Cardiac fibroblast (primary cell): ENCODE results near the gene GRIK1.

ENCODE experiments used
- DNase-seq, 2 donors: peaks; one replicate each; pipeline versions ENCODE4 v3.0.0 to v3.0.0-alpha.2; 2010; ENCODE audit warnings: low read depth in 2 of 2
- H3K4me3 ChIP-seq, 2 donors: replicated peaks in 1 of 2; 1 replicate in 1 of 2; 2 replicates in 1 of 2; pipeline ENCODE4 v1.5.1; 2011; ENCODE audit warnings: low read depth in 2 of 2, low read length in 2 of 2, mild to moderate bottlenecking in 2 of 2, moderate library complexity in 1 of 2
- TF ChIP-seq, protein P1 (sequence below): IDR thresholded peaks from one replicate; pipeline ENCODE4 v1.5.1; 2011; ENCODE audit warnings: low read depth, mild to moderate bottlenecking, low read length, inconsistent platforms

The GRIK1 gene

DNA sequence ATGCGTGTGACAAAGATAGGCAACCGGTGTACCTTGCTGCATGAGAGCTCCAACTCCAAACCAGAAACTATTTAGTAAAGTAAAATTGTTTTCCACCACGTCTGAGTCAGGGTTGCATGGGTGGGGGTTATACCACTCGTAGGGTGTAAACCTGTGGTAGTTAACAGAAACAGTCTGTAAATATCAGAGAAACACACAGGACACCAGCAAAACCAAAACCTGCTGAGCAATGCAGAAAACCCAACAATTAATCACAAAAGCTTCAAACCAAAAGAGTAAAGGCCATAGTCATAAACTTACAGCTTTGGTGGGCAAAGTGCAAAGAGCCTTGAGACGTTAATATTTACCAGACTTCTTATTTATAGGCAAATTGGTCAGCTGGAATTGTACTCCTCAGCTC, 358.4 kb downstream of the GRIK1 start:
- TF ChIP-seq, protein P1, sequence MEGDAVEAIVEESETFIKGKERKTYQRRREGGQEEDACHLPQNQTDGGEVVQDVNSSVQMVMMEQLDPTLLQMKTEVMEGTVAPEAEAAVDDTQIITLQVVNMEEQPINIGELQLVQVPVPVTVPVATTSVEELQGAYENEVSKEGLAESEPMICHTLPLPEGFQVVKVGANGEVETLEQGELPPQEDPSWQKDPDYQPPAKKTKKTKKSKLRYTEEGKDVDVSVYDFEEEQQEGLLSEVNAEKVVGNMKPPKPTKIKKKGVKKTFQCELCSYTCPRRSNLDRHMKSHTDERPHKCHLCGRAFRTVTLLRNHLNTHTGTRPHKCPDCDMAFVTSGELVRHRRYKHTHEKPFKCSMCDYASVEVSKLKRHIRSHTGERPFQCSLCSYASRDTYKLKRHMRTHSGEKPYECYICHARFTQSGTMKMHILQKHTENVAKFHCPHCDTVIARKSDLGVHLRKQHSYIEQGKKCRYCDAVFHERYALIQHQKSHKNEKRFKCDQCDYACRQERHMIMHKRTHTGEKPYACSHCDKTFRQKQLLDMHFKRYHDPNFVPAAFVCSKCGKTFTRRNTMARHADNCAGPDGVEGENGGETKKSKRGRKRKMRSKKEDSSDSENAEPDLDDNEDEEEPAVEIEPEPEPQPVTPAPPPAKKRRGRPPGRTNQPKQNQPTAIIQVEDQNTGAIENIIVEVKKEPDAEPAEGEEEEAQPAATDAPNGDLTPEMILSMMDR, result no peak
- no peak overlapping the region for H3K4me3 ChIP-seq
- no peak for DNase-seq

DNA sequence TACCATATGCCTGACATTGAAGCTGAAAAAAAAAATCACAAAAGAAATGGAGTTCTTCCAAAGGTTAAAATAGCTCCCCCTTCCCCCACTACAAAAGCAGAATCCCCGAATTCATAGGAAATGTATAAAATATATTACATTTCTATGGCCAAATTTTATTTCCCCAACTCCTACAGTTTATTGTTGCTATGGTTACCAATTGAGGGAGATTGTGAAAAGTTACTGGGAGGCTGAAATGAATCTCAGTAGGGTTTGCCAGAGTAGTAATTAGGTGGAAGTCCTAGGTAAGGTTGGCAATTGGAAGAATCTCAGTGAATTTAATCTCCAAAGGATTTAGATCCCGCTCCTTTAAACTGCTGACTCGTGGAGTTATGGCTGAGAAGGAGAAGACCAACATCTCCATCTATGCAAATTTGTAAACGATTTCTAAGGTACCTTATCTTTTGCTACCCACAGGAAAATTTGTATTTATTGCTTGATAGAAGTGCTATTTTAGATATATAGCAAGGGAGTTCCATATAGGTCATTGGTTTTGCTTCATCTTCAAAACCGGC, 359.0 kb downstream of the GRIK1 start:
- DNase-seq, result no peak
- no peak overlapping the region for H3K4me3 ChIP-seq
- TF ChIP-seq, protein P1, result no peak

DNA sequence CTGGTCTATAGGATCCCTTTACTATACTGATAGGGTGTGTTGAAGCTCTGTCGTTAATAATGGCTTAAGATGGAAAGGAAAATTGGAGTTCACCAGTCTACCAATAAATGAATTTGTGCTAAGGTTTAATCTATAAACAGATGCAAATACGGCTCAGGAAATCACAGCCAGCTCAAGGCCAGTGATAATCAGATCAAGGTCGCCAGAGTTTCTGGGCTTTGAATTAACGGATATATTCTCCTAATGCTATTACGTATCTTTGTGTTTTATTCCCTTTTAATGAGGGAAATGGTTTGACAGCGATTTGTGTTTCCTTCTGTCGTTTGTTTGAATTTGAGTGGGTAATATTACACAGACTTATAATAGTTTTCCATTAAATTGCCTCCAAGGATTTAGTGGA, 361.5 kb downstream of the GRIK1 start:
- no peak overlapping the region for H3K4me3 ChIP-seq
- TF ChIP-seq, protein P1, result no peak
- no peak for DNase-seq

DNA sequence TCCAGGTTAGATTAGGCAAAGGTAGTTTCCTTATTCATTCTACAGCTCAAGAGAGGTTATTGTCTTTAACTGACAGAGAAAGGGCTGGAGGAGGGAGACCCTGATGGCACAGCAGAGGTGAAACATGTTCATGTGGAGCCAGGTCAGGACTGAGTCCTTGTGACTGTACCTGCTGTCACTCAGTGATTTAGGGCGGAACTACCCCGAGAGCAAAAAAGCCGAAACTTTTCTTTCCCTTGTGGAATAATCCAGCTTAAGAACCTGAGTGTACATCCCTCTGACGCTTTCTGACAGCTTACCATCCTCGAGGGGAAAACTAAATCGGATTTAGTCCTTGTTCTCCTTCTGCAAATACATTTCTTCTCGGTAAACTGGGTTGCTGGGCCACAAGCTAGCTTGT, 367.8 kb downstream of the GRIK1 start:
- H3K4me3 ChIP-seq, result no peak overlapping the region
- TF ChIP-seq, protein P1, result no peak
- DNase-seq, result no peak

DNA sequence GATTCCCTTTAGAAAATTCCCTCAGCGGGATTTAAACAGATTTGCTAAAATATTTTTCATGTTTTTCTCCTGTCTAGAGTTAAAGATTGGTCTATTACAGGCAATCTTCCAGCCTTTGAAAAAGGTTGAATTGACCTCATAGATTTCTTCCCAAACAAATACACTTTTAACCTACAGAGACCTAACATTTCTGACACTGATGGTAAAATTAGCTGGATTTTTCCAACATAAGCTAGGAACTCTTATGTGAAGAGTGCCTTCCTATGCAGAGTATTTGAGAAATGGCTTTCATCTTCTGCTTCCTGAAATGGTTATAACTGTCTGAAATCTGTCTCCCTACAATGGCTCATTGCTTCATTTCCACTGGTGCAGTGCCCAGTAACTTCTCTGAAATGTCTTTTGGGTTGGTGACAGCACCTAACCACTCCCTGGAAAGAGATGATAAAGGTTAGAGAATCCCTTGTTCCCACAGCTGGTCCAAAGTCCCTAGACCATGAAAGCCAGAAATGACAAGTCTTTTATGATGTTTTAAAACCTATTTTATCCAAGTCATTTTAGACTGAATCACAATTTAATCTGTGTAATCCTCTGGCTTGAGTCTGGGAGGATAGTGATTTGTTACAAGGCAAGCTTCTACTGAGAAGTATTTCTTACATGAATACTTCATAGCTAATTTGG, 371.6 kb downstream of the GRIK1 start:
- no peak overlapping the region for H3K4me3 ChIP-seq
- DNase-seq, result no peak
- TF ChIP-seq, protein P1, result no peak

DNA sequence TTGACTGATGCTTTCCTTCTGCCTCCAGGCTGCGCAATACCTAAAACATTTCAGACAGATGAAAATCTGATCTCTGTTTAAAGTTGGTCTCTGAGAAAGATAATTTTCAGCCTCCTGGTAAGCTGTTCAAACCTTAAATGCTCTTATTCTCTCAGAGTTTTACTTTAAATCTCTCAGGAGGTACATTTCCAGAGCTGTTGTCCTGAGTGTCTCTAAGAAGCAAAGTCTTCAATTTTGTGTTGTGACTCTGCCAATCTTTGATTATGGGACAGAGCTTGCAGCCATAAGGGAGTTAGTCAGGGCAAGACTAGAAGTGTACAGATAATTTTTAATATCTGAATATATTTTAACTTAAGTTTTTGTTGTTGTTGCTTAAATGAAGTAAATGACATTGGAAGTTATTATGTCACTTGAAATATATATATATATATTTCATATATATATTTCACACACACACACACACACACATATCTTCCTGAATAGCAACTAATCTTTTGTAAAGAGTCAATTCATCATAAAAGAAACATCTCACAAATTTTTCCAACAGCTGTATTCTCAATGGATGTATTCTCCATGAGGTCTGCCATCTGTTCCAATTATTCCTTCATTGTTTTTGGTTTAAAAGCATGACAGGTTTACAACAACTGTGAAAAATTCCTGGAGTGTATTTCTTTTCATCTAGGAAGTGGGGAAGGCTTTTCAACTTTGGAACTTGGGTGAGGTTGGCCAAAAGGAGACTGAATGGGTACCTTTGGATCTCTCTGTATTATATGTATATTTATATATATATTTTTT, 381.7 kb downstream of the GRIK1 start:
- TF ChIP-seq, protein P1, result no peak
- no peak overlapping the region for H3K4me3 ChIP-seq
- DNase-seq, result no peak
